GM23338 (cell line): ENCODE results near the gene ADIPOR1. TPM values are rescaled to one million over a fixed set of nuclear protein-coding genes. Genes with fewer than 3 reads are reported as not detected.

ENCODE experiments used
- ATAC-seq: fragments of 200-7000 bp; cut with Tn5 transposase; 3 replicates; pipeline ENCODE4 v1.9.1; 2020
- DNase-seq: peaks from one replicate; pipeline ENCODE4 v3.0.0-alpha.2; 2015; ENCODE audit warnings: low spot score
- H2AFZ ChIP-seq: fragments of 200-600 bp; sonication (generic); 2 replicates; pipeline ENCODE4 v1.8.0; 2016; ENCODE audit warnings: antibody characterized with exemption, mild to moderate bottlenecking, moderate library complexity
- H3F3A ChIP-seq: fragments of 200-600 bp; sonication (generic); replicated peaks from 2 replicates; pipeline ENCODE4 v1.8.0; 2017; ENCODE audit warnings: antibody characterized with exemption, mixed run types, low read depth
- H3K27ac ChIP-seq: fragments of 200-600 bp; sonication (generic); 2 replicates; pipeline ENCODE4 v1.6.1; 2016; ENCODE audit warnings: low read depth
- H3K27me3 ChIP-seq: fragments of 200-600 bp; sonication (generic); 2 replicates; pipeline ENCODE4 v1.8.0; 2016; ENCODE audit warnings: mild to moderate bottlenecking, mixed run types, moderate library complexity; ENCODE audit not compliant: insufficient read depth
- H3K36me3 ChIP-seq: fragments of 200-600 bp; sonication (generic); 2 replicates; pipeline ENCODE4 v1.8.0; 2016; ENCODE audit warnings: mild to moderate bottlenecking; ENCODE audit not compliant: insufficient read depth
- H3K4me1 ChIP-seq: fragments of 200-600 bp; sonication (generic); 2 replicates; pipeline ENCODE4 v1.8.0; 2016; ENCODE audit warnings: mild to moderate bottlenecking, moderate library complexity; ENCODE audit not compliant: insufficient read depth
- H3K4me2 ChIP-seq: fragments of 200-600 bp; sonication (generic); 2 replicates; pipeline ENCODE4 v1.7.1; 2017; ENCODE audit warnings: mixed run types
- H3K4me3 ChIP-seq: fragments of 200-600 bp; sonication (generic); 2 replicates; pipeline ENCODE4 v1.6.1; 2016; ENCODE audit warnings: mixed run types
- H3K79me2 ChIP-seq: fragments of 200-600 bp; sonication (generic); replicated peaks from 2 replicates; pipeline ENCODE4 v1.8.0; 2017; ENCODE audit warnings: mild to moderate bottlenecking; ENCODE audit not compliant: insufficient read depth
- H3K9me2 ChIP-seq: fragments of 200-600 bp; sonication (generic); 2 replicates; pipeline ENCODE4 v1.8.0; 2017; ENCODE audit not compliant: insufficient read depth
- H4K20me1 ChIP-seq: fragments of 200-600 bp; sonication (generic); replicated peaks from 2 replicates; pipeline ENCODE4 v1.8.0; 2017; ENCODE audit warnings: mild to moderate bottlenecking; ENCODE audit not compliant: insufficient read depth
- H3K27ac Mint-ChIP-seq: 2 replicates; pipeline ENCODE4 v1.8.0; 2020; ENCODE audit warnings: inconsistent platforms, mild to moderate bottlenecking, moderate library complexity, mixed read lengths
- H3K27me3 Mint-ChIP-seq: 3 replicates; pipeline ENCODE4 v1.8.0; 2022; ENCODE audit warnings: low read depth, mild to moderate bottlenecking, moderate library complexity, mixed read lengths, inconsistent platforms; ENCODE audit not compliant: insufficient read depth, poor library complexity
- H3K36me3 Mint-ChIP-seq: 3 replicates; pipeline ENCODE4 v1.8.0; 2021; ENCODE audit warnings: low read depth, mild to moderate bottlenecking, inconsistent platforms, moderate library complexity, mixed read lengths
- H3K4me1 Mint-ChIP-seq: 3 replicates; pipeline ENCODE4 v1.8.0; 2020; ENCODE audit warnings: mild to moderate bottlenecking, inconsistent platforms, mixed read lengths
- H3K4me3 Mint-ChIP-seq: 3 replicates; pipeline ENCODE4 v1.8.0; 2021; ENCODE audit warnings: moderate library complexity, mild to moderate bottlenecking, inconsistent platforms, mixed read lengths
- H3K9me3 Mint-ChIP-seq: 3 replicates; pipeline ENCODE4 v1.8.0; 2020; ENCODE audit warnings: moderate library complexity, mild to moderate bottlenecking, inconsistent platforms, mixed read lengths
- CREB1 ChIP-seq: fragments of 250-450 bp; sonication (Bioruptor Pico); IDR thresholded peaks from 2 replicates; pipeline ENCODE4 v1.5.0; 2020; ENCODE audit warnings: low read depth, mild to moderate bottlenecking, moderate library complexity
- CTCF ChIP-seq, 2 experiments: fragments of 200-600 bp in 1 of 2; sonication (generic) in 1 of 2; conservative IDR thresholded peaks; 2 replicates each; pipeline versions ENCODE4 v1.5.1 to v1.6.1; 2016 to 2017; ENCODE audit warnings: antibody characterized with exemption in 2 of 2, low read depth in 2 of 2, mild to moderate bottlenecking in 2 of 2, moderate library complexity in 1 of 2
- EZH2 ChIP-seq: fragments of 200-600 bp; sonication (generic); IDR thresholded peaks from one replicate; pipeline ENCODE4 v1.8.0; 2017; ENCODE audit warnings: antibody characterized with exemption, mild to moderate bottlenecking, low read depth; ENCODE audit not compliant: unreplicated experiment
- EZH2phosphoT487 ChIP-seq: fragments of 200-600 bp; sonication (generic); IDR thresholded peaks from one replicate; pipeline ENCODE4 v1.8.1; 2018; ENCODE audit warnings: antibody characterized with exemption; ENCODE audit not compliant: unreplicated experiment
- JUNB ChIP-seq: IDR thresholded peaks from one replicate; pipeline ENCODE4 v1.6.1; 2016; ENCODE audit warnings: antibody characterized with exemption; ENCODE audit not compliant: unreplicated experiment
- NANOG ChIP-seq: IDR thresholded peaks from 2 replicates; pipeline ENCODE4 v1.6.1; 2016; ENCODE audit warnings: antibody characterized with exemption, borderline replicate concordance
- POLR2AphosphoS5 ChIP-seq: IDR thresholded peaks from 2 replicates; pipeline ENCODE4 v1.6.1; 2016; ENCODE audit warnings: antibody characterized with exemption, low read depth
- STAT1 ChIP-seq: IDR thresholded peaks from one replicate; pipeline ENCODE4 v1.6.1; 2016; ENCODE audit warnings: antibody characterized with exemption; ENCODE audit not compliant: unreplicated experiment
- ZNF114 ChIP-seq: fragments of 250-450 bp; sonication (Bioruptor Pico); IDR thresholded peaks from 2 replicates; pipeline ENCODE4 v1.5.0; 2020; ENCODE audit warnings: mild to moderate bottlenecking, moderate library complexity
- ZNF331 ChIP-seq: fragments of 250-450 bp; sonication (Bioruptor Pico); IDR thresholded peaks from 2 replicates; pipeline ENCODE4 v1.5.0; 2020; ENCODE audit warnings: low read depth, mild to moderate bottlenecking, moderate library complexity
- ZNF462 ChIP-seq: fragments of 250-450 bp; sonication (Bioruptor Pico); IDR thresholded peaks from 2 replicates; pipeline ENCODE4 v1.5.0; 2020; ENCODE audit warnings: mild to moderate bottlenecking, moderate library complexity
- polyA plus RNA-seq: library from polyadenylated mRNA; unstranded; fragments of >200 nt; fragmentation: Nextera tagmentation; extraction: Ambion mirVana; gene quantifications from 2 replicates; pipeline ENCODE4 v1.2.1, GENCODE V29; 2016
- total RNA-seq: library from RNA; depleted of rRNA; stranded (reverse); fragments of >200 nt; shearing (Covaris generic); gene quantifications from 2 replicates; pipeline ENCODE4 v1.2.3, GENCODE V29; 2014
- TF ChIP-seq, protein P1 (sequence below): IDR thresholded peaks from one replicate; pipeline ENCODE4 v1.6.1; 2018; ENCODE audit warnings: antibody characterized with exemption; ENCODE audit not compliant: unreplicated experiment
- TF ChIP-seq, protein P2 (sequence below): IDR thresholded peaks from 2 replicates; pipeline ENCODE4 v1.6.1; 2016; ENCODE audit warnings: antibody characterized with exemption

Gene ADIPOR1
- total and polyA plus RNA-seq, 2 experiments from 2014 or later: 47.2 to 59.1 TPM

- H3K4me1 ChIP-seq: peaks cover 5% of the 10 kb centered on the region; the same call in 1 of the 2 replicates
- Mint-ChIP-seq H3K4me3 (no peak overlapping the region), H3K27ac (no peak overlapping the region), H3K27me3 (peaks cover 4% of the 10 kb centered on the region), H3K9me3 (no peaks in the 10 kb centered on the region), H3K4me1 (peaks cover 13% of the 10 kb centered on the region), H3K36me3 (peaks cover 17% of the 10 kb centered on the region)
- H3K4me3 ChIP-seq: no peak overlapping the region
- no peaks in the 10 kb centered on the region for H3K9me2 ChIP-seq
- no peaks in the 10 kb centered on the region for H3F3A ChIP-seq
- ATAC-seq: no peak
- H2AFZ ChIP-seq: no peak overlapping the region
- peaks cover 4% of the 10 kb centered on the region; the same call in 1 of the 2 replicates for H3K36me3 ChIP-seq
- H3K4me2 ChIP-seq: no peak overlapping the region
- H3K27me3 ChIP-seq: no peaks in the 10 kb centered on the region
- H3K27ac ChIP-seq: no peak overlapping the region
- H3K79me2 ChIP-seq: peaks cover 71% of the 10 kb centered on the region
- TF ChIP-seq, protein P1, sequence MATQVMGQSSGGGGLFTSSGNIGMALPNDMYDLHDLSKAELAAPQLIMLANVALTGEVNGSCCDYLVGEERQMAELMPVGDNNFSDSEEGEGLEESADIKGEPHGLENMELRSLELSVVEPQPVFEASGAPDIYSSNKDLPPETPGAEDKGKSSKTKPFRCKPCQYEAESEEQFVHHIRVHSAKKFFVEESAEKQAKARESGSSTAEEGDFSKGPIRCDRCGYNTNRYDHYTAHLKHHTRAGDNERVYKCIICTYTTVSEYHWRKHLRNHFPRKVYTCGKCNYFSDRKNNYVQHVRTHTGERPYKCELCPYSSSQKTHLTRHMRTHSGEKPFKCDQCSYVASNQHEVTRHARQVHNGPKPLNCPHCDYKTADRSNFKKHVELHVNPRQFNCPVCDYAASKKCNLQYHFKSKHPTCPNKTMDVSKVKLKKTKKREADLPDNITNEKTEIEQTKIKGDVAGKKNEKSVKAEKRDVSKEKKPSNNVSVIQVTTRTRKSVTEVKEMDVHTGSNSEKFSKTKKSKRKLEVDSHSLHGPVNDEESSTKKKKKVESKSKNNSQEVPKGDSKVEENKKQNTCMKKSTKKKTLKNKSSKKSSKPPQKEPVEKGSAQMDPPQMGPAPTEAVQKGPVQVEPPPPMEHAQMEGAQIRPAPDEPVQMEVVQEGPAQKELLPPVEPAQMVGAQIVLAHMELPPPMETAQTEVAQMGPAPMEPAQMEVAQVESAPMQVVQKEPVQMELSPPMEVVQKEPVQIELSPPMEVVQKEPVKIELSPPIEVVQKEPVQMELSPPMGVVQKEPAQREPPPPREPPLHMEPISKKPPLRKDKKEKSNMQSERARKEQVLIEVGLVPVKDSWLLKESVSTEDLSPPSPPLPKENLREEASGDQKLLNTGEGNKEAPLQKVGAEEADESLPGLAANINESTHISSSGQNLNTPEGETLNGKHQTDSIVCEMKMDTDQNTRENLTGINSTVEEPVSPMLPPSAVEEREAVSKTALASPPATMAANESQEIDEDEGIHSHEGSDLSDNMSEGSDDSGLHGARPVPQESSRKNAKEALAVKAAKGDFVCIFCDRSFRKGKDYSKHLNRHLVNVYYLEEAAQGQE: no peak
- TF ChIP-seq EZH2 (no peak), STAT1 (no peak), POLR2AphosphoS5 (no peak), EZH2phosphoT487 (no peak), ZNF462 (CRISPR knock-in tag) (no peak), CTCF (conservative IDR thresholded peaks at IDR 0.05; ENCODE audit: low read depth in 2 of 2) (no peak), CREB1 (CRISPR knock-in tag) (no peak), ZNF331 (CRISPR knock-in tag) (no peak), ZNF114 (CRISPR knock-in tag) (no peak), NANOG (no peak), JUNB (no peak)
- TF ChIP-seq, protein P2, sequence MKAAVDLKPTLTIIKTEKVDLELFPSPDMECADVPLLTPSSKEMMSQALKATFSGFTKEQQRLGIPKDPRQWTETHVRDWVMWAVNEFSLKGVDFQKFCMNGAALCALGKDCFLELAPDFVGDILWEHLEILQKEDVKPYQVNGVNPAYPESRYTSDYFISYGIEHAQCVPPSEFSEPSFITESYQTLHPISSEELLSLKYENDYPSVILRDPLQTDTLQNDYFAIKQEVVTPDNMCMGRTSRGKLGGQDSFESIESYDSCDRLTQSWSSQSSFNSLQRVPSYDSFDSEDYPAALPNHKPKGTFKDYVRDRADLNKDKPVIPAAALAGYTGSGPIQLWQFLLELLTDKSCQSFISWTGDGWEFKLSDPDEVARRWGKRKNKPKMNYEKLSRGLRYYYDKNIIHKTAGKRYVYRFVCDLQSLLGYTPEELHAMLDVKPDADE: no peak
- peaks cover 58% of the 10 kb centered on the region for H4K20me1 ChIP-seq
- DNase-seq: no peak
Measured at GRCh38 chr1:202954057-202954745, 3.9 kb downstream of the ADIPOR1 start.
